ENCODE measurements around the gene SLC38A2.
"Not testable (repeated sequence)": the region's sequence is repeated elsewhere in the genome, so short reads cannot be mapped to it uniquely, and the experiment has no call there.

Gene SLC38A2

GRCh38 chr12:46354802-46355199 is 17.8 kb downstream of the SLC38A2 start:
- no peak for DNase-seq
- Mint-ChIP-seq H3K27ac (no peak overlapping the region), H3K9me3 (no peaks in the 10 kb centered on the region), H3K27me3 (no peaks in the 10 kb centered on the region), H3K4me1 (ENCODE audit: low read depth) (peaks cover 17% of the 10 kb centered on the region), H3K4me3 (no peak overlapping the region), H3K36me3 (ENCODE audit: low read depth) (peaks cover 19% of the 10 kb centered on the region)

GRCh38 chr12:46354111-46354801 is 18.3 kb downstream of the SLC38A2 start:
- no peaks in the 10 kb centered on the region for H3K9me3 Mint-ChIP-seq
- no peaks in the 10 kb centered on the region for H3K27me3 Mint-ChIP-seq
- no peak overlapping the region for H3K4me3 Mint-ChIP-seq
- DNase-seq = no peak
- peaks cover 20% of the 10 kb centered on the region for H3K4me1 Mint-ChIP-seq (ENCODE audit: low read depth)
- no peak overlapping the region for H3K27ac Mint-ChIP-seq
- peaks cover 13% of the 10 kb centered on the region for H3K36me3 Mint-ChIP-seq (ENCODE audit: low read depth)

- Mint-ChIP-seq H3K4me1 (ENCODE audit: low read depth) (peaks cover 21% of the 10 kb centered on the region), H3K27ac (no peak overlapping the region), H3K9me3 (no peaks in the 10 kb centered on the region), H3K4me3 (no peak overlapping the region), H3K27me3 (no peaks in the 10 kb centered on the region), H3K36me3 (ENCODE audit: low read depth) (no peaks in the 10 kb centered on the region)
- no peak for DNase-seq
Observed at GRCh38 chr12:46351886-46352650, 20.5 kb downstream of the SLC38A2 start.

- no peaks in the 10 kb centered on the region for H3K9me3 Mint-ChIP-seq
- H3K27me3 Mint-ChIP-seq = no peaks in the 10 kb centered on the region
- H3K4me3 Mint-ChIP-seq = no peak overlapping the region
- no peaks in the 10 kb centered on the region for H3K36me3 Mint-ChIP-seq (ENCODE audit: low read depth)
- no peak overlapping the region for H3K27ac Mint-ChIP-seq
- DNase-seq = no peak
- H3K4me1 Mint-ChIP-seq (ENCODE audit: low read depth) = peaks cover 21% of the 10 kb centered on the region
Observed at GRCh38 chr12:46351138-46351537, 21.4 kb downstream of the SLC38A2 start.

- Mint-ChIP-seq H3K9me3 (no peaks in the 10 kb centered on the region), H3K4me3 (no peak overlapping the region), H3K4me1 (ENCODE audit: low read depth) (peaks cover 12% of the 10 kb centered on the region), H3K36me3 (ENCODE audit: low read depth) (no peaks in the 10 kb centered on the region), H3K27me3 (no peaks in the 10 kb centered on the region), H3K27ac (no peak overlapping the region)
- DNase-seq = no peak
Observed at GRCh38 chr12:46349253-46349652, 23.3 kb downstream of the SLC38A2 start.

- Mint-ChIP-seq H3K36me3 (ENCODE audit: low read depth) (no peaks in the 10 kb centered on the region), H3K4me1 (ENCODE audit: low read depth) (peaks cover 5% of the 10 kb centered on the region), H3K4me3 (no peak overlapping the region), H3K27ac (no peak overlapping the region), H3K27me3 (peaks cover 5% of the 10 kb centered on the region), H3K9me3 (no peaks in the 10 kb centered on the region)
- DNase-seq = no peak
Observed at GRCh38 chr12:46343118-46343852, 29.3 kb downstream of the SLC38A2 start.

- Mint-ChIP-seq H3K4me1 (ENCODE audit: low read depth) (peaks cover 5% of the 10 kb centered on the region), H3K9me3 (no peaks in the 10 kb centered on the region), H3K4me3 (no peak overlapping the region), H3K27ac (no peak overlapping the region), H3K36me3 (ENCODE audit: low read depth) (no peaks in the 10 kb centered on the region), H3K27me3 (peaks cover 5% of the 10 kb centered on the region)
- DNase-seq = no peak
Observed at GRCh38 chr12:46342562-46343033, 30.0 kb downstream of the SLC38A2 start.

GRCh38 chr12:46339051-46339450 is 33.5 kb downstream of the SLC38A2 start:
- no peak overlapping the region for H3K4me3 Mint-ChIP-seq
- H3K27me3 Mint-ChIP-seq = peaks cover 5% of the 10 kb centered on the region

GRCh38 chr12:46332260-46332659 is 40.3 kb downstream of the SLC38A2 start:
- Mint-ChIP-seq H3K36me3 (ENCODE audit: low read depth) (no peaks in the 10 kb centered on the region), H3K4me1 (ENCODE audit: low read depth) (no peaks in the 10 kb centered on the region), H3K4me3 (no peak overlapping the region), H3K9me3 (peaks cover 11% of the 10 kb centered on the region), H3K27ac (no peak overlapping the region), H3K27me3 (no peaks in the 10 kb centered on the region)
- no peak for DNase-seq

More at GRCh38 chr12:46339051-46339450, 33.5 kb downstream of the SLC38A2 start:
- H3K36me3 Mint-ChIP-seq (ENCODE audit: low read depth) = no peaks in the 10 kb centered on the region
- H3K9me3 Mint-ChIP-seq = no peaks in the 10 kb centered on the region
- DNase-seq = no peak
- H3K27ac Mint-ChIP-seq = no peak overlapping the region
- H3K4me1 Mint-ChIP-seq (ENCODE audit: low read depth) = peaks cover 5% of the 10 kb centered on the region

- H3K4me1 Mint-ChIP-seq (ENCODE audit: low read depth); DNase-seq; H3K27ac Mint-ChIP-seq; H3K36me3 Mint-ChIP-seq (ENCODE audit: low read depth); H3K4me3 Mint-ChIP-seq; H3K27me3 Mint-ChIP-seq; H3K9me3 Mint-ChIP-seq: not testable (repeated sequence)
Observed at GRCh38 chr12:46325075-46325474, 47.5 kb downstream of the SLC38A2 start.

- Mint-ChIP-seq H3K27ac (no peak overlapping the region), H3K4me1 (ENCODE audit: low read depth) (no peaks in the 10 kb centered on the region), H3K36me3 (ENCODE audit: low read depth) (no peaks in the 10 kb centered on the region), H3K9me3 (peaks cover 5% of the 10 kb centered on the region), H3K4me3 (no peak overlapping the region), H3K27me3 (peaks cover 8% of the 10 kb centered on the region)
- DNase-seq = no peak
Observed at GRCh38 chr12:46320731-46321130, 51.8 kb downstream of the SLC38A2 start.

GRCh38 chr12:46318037-46318436 is 54.5 kb downstream of the SLC38A2 start:
- Mint-ChIP-seq H3K27me3 (peaks cover 8% of the 10 kb centered on the region), H3K9me3 (peaks cover 6% of the 10 kb centered on the region), H3K36me3 (ENCODE audit: low read depth) (no peaks in the 10 kb centered on the region), H3K27ac (no peak overlapping the region), H3K4me3 (no peak overlapping the region), H3K4me1 (ENCODE audit: low read depth) (no peaks in the 10 kb centered on the region)
- no peak for DNase-seq

Measured in activated T-cell treated with anti-CD3 and anti-CD28 coated beads, Interleukin-2, amount 50 U/mL, for 24 hours (primary cell).